ENCODE results near the gene PPP5C. TPM values are rescaled to one million over a fixed set of nuclear protein-coding genes. Genes with fewer than 3 reads are reported as not detected.
"Not testable (repeated sequence)": the region's sequence is repeated elsewhere in the genome, so short reads cannot be mapped to it uniquely, and the experiment has no call there.

PPP5C gene
- total RNA-seq, 4 donors from 2014 or later: 38.2 to 66.0 (median 51.3) TPM

- H3K4me1 ChIP-seq: peaks cover 68% of the 10 kb centered on the region
- peak overlapping the region; percentile 80 for H3K27ac ChIP-seq
- peaks cover 27% of the 10 kb centered on the region for H3K36me3 ChIP-seq
- WGBS: 20% methylated on average over 6 of the region's 11 CpGs
- TF ChIP-seq EP300 (IDR thresholded peaks at IDR 0.05) (no peak), CTCF (IDR thresholded peaks at IDR 0.05) (peak in 1 of 2 donors; percentile 34)
- H3K27me3 ChIP-seq: no peaks in the 10 kb centered on the region
- no peak overlapping the region for H3K4me3 ChIP-seq
- no peaks in the 10 kb centered on the region for H3K9me3 ChIP-seq
- DNase-seq (ENCODE audit: low spot score in 2 of 2): peak; percentile 24 to 76
Observed at GRCh38 chr19:46372901-46373490, 26.1 kb downstream of the PPP5C start.

DNA sequence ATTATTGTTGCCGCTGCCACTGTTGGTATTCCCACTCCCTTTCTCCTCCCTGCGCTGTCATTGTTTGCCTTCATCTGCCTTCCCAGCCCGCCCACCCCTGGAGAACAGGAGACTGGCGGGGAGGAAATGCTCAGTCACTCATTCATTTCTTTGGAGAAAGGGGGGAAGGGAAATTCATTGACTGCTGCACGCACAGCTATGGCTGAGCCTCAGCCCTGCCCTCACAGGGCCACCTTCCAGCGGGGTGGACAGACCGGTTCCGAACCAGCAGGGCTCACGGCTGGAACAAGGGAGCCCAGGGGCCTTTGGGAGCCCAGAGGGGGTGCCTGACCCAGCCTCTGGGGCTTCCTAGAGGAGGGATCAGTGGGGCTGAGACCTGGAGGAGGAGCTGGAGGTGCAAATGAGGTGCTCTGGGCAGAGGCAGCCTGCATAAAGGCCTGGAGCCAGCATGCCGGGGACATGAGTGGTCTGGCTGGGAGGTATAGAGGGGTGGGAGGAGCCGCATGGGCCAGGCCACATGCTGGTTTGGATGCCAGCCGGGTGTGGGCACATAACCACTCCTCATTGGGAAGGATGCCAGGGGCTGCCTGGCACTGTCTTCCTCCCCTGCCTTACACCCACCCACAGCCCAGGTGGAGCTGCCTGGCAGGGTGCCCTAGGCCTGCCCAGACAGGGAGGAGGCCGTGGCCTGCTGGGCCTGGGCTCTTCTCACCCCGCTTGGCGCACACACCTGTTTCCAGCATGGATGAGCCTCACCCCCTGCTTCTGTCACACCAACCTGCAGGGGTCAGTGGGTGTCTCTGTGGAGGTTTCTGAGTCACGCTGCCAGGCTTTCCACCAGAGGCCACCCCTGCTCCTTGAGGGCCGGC, 26.8 kb downstream of the PPP5C start:
- DNase-seq (ENCODE audit: low spot score in 2 of 2): peak; percentile 87 to 90
- 21% methylated on average over 12 of the region's 17 CpGs for WGBS
- H3K27ac ChIP-seq: peak overlapping the region; percentile 80
- H3K27me3 ChIP-seq: no peaks in the 10 kb centered on the region
- H3K4me3 ChIP-seq: no peak overlapping the region
- peaks cover 73% of the 10 kb centered on the region for H3K4me1 ChIP-seq
- no peaks in the 10 kb centered on the region for H3K9me3 ChIP-seq
- TF ChIP-seq EP300 (IDR thresholded peaks at IDR 0.05) (no peak), POLR2AphosphoS5 (IDR thresholded peaks at IDR 0.05) (peak in 1 of 3 donors; percentile 22), CTCF (IDR thresholded peaks at IDR 0.05) (no peak), POLR2A (IDR thresholded peaks at IDR 0.05) (no peak)
- H3K36me3 ChIP-seq: peaks cover 25% of the 10 kb centered on the region

DNA sequence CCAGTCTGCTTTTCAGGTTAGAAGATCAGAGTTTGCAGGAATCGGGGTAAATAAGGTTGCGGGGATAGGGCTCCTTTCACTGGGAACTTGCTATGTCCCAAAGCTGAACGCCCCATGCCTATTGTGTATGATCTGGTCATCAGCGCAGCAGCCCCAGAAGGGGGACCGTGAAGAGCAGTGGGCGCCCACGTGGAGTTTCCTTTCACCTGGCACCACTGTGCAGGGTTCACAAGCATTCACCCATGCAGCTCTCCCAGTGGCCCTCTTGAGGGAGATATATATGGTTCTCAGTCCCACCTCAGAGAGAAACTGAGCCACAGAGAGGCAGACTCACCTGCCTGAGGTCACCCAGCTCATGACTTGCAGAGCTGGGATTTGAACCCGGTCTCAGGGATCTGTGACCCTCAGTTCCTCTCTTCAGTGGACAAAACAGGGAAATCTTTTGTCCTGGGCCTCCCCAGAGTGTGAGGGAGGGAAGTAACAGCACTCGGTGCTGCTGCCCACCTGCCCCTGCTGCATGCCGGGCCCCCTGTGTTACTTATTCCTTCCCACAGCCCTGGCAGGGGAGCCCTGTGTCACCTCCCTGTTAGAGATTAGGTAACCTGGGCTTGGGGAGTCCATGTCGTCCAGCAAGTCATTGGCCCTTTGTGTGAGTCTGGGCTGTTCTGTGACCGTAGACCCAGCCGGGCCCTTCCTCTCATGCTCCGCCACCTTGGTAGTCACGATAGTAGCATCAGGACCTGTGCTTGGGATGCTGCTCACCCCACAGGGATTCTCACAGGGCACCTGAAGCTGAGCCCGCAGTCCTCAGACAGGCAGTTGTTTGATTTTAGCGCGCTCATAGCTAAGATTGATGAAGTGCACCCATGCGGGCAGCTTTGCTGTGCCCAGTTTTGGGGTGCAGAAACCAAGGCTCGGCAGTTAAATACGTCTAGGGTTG, 27.9 kb downstream of the PPP5C start:
- WGBS: 91% methylated on average over 10 of the region's 21 CpGs
- TF ChIP-seq POLR2A (IDR thresholded peaks at IDR 0.05): no peak
- no peak for TF ChIP-seq CTCF (IDR thresholded peaks at IDR 0.05)
- no peak for TF ChIP-seq EP300 (IDR thresholded peaks at IDR 0.05)
- no peak for TF ChIP-seq POLR2AphosphoS5 (IDR thresholded peaks at IDR 0.05)
- H3K4me1 ChIP-seq: peaks cover 75% of the 10 kb centered on the region
- H3K4me3 ChIP-seq: no peak overlapping the region
- DNase-seq (ENCODE audit: low spot score in 2 of 2): peak in 1 of 2 donors; percentile 76
- peak overlapping the region; percentile 80 for H3K27ac ChIP-seq
- H3K27me3 ChIP-seq: no peaks in the 10 kb centered on the region
- H3K36me3 ChIP-seq: peaks cover 34% of the 10 kb centered on the region
- no peaks in the 10 kb centered on the region for H3K9me3 ChIP-seq

DNA sequence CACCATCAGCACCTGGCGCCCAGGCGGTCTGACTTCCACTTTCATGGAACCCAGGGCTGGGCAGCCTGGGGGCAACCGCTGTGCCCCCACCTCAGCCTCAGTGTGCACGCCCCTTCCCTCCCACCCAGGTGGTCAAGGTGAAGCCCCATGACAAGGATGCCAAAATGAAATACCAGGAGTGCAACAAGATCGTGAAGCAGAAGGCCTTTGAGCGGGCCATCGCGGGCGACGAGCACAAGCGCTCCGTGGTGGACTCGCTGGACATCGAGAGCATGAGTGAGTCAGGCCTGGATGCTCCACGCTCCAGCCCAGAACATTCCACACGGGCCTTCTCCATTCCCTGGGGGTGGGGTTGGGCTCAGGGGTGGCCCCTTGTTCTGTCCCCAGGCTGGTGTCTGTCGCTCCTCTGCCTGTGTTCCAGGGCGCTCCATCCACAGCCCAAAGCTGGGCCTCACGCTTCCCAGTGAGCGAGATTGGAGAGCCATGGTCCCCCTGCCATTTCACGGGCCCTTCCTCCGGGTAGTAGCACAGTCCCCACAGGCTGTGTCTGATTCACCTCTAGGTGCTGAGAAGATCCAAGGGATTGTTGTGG, 28.7 kb downstream of the PPP5C start:
- peaks cover 41% of the 10 kb centered on the region for H3K36me3 ChIP-seq
- H3K4me1 ChIP-seq: peaks cover 70% of the 10 kb centered on the region
- not testable (repeated sequence) for H3K27me3 ChIP-seq, H3K27ac ChIP-seq, H3K9me3 ChIP-seq, H3K4me3 ChIP-seq
- DNase-seq (ENCODE audit: low spot score in 2 of 2): peak in 1 of 2 donors; percentile 63
- WGBS: 86% methylated on average over 6 of the region's 22 CpGs
